ENCODE results near the gene CACNA1D. TPM values are rescaled to one million over a fixed set of nuclear protein-coding genes. Genes with fewer than 3 reads are reported as not detected.

CACNA1D gene
- total RNA-seq, 2 donors from 2014 or later, result 0.68 to 1.5 TPM

DNA sequence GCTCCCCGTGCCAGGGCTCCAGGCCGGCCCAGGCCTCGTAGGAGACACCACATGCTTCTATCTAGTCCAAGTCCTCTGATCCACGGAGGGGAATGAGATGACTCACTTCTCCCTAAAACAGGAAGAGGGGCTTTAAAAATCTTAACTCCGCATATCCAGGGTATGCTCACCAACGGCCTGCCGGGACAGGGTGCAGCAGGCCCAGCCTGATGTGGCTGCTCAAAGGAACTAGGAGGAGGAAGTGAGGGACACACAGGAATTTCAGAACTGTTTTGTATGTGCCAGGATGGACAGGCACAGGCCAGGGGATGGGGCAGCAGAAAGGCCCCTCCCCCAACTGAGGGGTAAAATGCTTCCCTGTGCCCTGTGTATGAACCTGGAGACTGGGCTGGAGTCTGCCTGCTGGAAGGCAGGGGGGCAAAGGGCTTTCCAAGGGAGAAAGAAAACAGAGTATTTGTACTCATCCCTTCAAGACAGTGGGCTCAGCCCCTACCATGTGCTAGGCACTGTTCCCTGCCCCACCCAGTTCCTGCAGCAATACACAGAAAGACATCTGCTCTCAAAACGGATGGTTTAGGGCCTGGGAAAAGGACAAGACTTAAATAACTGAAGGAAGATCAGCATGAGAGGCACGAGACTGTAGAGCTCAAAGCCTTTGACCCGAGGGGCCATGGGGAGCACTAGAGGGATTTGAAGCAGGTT is 329.7 kb downstream of the CACNA1D start:
- ATAC-seq (ENCODE audit: insufficient number of reproducible peaks, low FRiP score, low read depth) (no peak), DNase-seq (ENCODE audit: low spot score) (no peak)
- Histone ChIP-seq H3K9me3 (no peaks in the 10 kb centered on the region), H3K4me3 (no peak overlapping the region), H3K27ac (no peak overlapping the region), H3K4me1 (ENCODE audit: control insufficient read depth in 1 of 2, low read depth in 2 of 2) (no peaks in the 10 kb centered on the region), H3K27me3 (replicated peaks; ENCODE audit: insufficient read depth) (no peaks in the 10 kb centered on the region), H3K36me3 (no peaks in the 10 kb centered on the region)
- no peak for TF ChIP-seq CTCF (IDR thresholded peaks at IDR 0.05)

DNA sequence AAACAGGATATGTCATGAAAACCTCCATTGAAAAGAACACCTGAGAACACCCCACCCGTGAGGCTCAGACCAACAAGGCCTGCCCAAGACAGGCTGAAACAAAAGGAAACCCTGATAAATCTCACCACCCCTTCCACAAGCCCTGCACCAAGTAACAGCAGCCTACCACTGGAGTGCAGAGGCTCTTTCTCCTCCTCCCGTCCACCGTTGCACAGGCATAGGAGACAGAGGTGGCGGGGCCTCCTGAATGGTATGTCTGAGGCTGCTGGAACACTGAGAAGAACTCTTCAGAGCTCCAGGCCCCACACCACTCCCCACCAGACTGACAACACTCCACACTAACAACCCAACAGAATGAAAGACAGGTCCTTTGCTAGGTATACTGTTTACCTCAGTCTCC is 330.4 kb downstream of the CACNA1D start:
- DNase-seq (ENCODE audit: low spot score), result no peak
- TF ChIP-seq CTCF (IDR thresholded peaks at IDR 0.05), result no peak
- H3K36me3 ChIP-seq, result no peaks in the 10 kb centered on the region
- H3K27me3 ChIP-seq (replicated peaks; ENCODE audit: insufficient read depth), result no peaks in the 10 kb centered on the region
- no peaks in the 10 kb centered on the region for H3K9me3 ChIP-seq
- H3K27ac ChIP-seq, result no peak overlapping the region
- ATAC-seq (ENCODE audit: insufficient number of reproducible peaks, low FRiP score, low read depth), result no peak
- no peak overlapping the region for H3K4me3 ChIP-seq
- no peaks in the 10 kb centered on the region for H3K4me1 ChIP-seq (ENCODE audit: control insufficient read depth in 1 of 2, low read depth in 2 of 2)

- no peak overlapping the region for H3K4me3 ChIP-seq
- ATAC-seq (ENCODE audit: insufficient number of reproducible peaks, low FRiP score, low read depth), result no peak
- TF ChIP-seq CTCF (IDR thresholded peaks at IDR 0.05), result no peak
- H3K36me3 ChIP-seq, result no peaks in the 10 kb centered on the region
- H3K27ac ChIP-seq, result no peak overlapping the region
- H3K27me3 ChIP-seq (replicated peaks; ENCODE audit: insufficient read depth), result no peaks in the 10 kb centered on the region
- no peak for DNase-seq (ENCODE audit: low spot score)
- no peaks in the 10 kb centered on the region for H3K4me1 ChIP-seq (ENCODE audit: control insufficient read depth in 1 of 2, low read depth in 2 of 2)
- H3K9me3 ChIP-seq, result no peaks in the 10 kb centered on the region
Observed at GRCh38 chr3:53826048-53826447, 331.6 kb downstream of the CACNA1D start.

- no peak overlapping the region for H3K4me3 ChIP-seq
- no peaks in the 10 kb centered on the region for H3K4me1 ChIP-seq (ENCODE audit: control insufficient read depth in 1 of 2, low read depth in 2 of 2)
- no peaks in the 10 kb centered on the region for H3K36me3 ChIP-seq
- no peak for TF ChIP-seq CTCF (IDR thresholded peaks at IDR 0.05)
- ATAC-seq (ENCODE audit: insufficient number of reproducible peaks, low FRiP score, low read depth) (no peak), DNase-seq (ENCODE audit: low spot score) (no peak)
- no peaks in the 10 kb centered on the region for H3K27me3 ChIP-seq (replicated peaks; ENCODE audit: insufficient read depth)
- H3K27ac ChIP-seq, result no peak overlapping the region
- no peaks in the 10 kb centered on the region for H3K9me3 ChIP-seq
Observed at GRCh38 chr3:53828581-53828980, 334.2 kb downstream of the CACNA1D start.

- no peaks in the 10 kb centered on the region for H3K9me3 ChIP-seq
- no peaks in the 10 kb centered on the region for H3K27me3 ChIP-seq (replicated peaks; ENCODE audit: insufficient read depth)
- no peak overlapping the region for H3K27ac ChIP-seq
- H3K36me3 ChIP-seq, result no peaks in the 10 kb centered on the region
- DNase-seq (ENCODE audit: low spot score) (no peak), ATAC-seq (ENCODE audit: insufficient number of reproducible peaks, low FRiP score, low read depth) (no peak)
- TF ChIP-seq CTCF (IDR thresholded peaks at IDR 0.05), result no peak
- H3K4me3 ChIP-seq, result no peak overlapping the region
- no peaks in the 10 kb centered on the region for H3K4me1 ChIP-seq (ENCODE audit: control insufficient read depth in 1 of 2, low read depth in 2 of 2)
Observed at GRCh38 chr3:53829605-53830004, 335.2 kb downstream of the CACNA1D start.

All from thoracic aorta (tissue), 2 donors.